ENCODE results near the gene AK5. TPM values are rescaled to one million over a fixed set of nuclear protein-coding genes. Genes with fewer than 3 reads are reported as not detected.

Gene AK5
- total RNA-seq, 1 donor from 2014 or later: 40.4 TPM

DNA sequence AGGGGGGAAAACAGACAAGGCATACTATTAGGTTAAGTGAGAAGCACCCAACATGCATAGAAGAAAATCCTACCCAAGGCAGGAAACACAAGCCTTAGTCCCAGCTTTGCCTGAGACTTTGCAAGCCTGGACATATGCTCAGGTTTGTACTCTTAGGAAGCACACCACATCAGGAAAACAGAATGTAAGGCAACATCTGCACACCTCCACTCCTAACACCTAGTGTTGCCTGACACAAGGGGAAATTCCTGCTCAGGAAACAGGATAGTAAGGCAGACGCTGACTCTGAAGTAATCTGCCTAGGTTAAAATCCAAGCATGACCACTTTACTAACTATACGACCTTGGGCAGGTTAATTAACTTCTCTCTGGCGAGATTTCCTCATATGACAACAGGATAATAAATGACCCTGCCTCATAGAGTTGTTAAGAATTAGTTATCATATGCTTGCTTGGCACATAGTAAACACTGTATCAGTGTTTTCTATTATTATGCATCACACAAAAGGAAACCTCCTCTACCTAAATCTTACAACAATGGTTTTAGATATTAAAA is 280.9 kb downstream of the AK5 start:
- no peak for DNase-seq (ENCODE audit: low spot score in 2 of 2)
- FAIRE-seq: no peak

- no peak for DNase-seq (ENCODE audit: low spot score in 2 of 2)
- FAIRE-seq: no peak
Measured at GRCh38 chr1:77565321-77565720, 283.5 kb downstream of the AK5 start.

- FAIRE-seq: no peak
- no peak for DNase-seq (ENCODE audit: low spot score in 2 of 2)
Measured at GRCh38 chr1:77571642-77572041, 289.8 kb downstream of the AK5 start.

DNA sequence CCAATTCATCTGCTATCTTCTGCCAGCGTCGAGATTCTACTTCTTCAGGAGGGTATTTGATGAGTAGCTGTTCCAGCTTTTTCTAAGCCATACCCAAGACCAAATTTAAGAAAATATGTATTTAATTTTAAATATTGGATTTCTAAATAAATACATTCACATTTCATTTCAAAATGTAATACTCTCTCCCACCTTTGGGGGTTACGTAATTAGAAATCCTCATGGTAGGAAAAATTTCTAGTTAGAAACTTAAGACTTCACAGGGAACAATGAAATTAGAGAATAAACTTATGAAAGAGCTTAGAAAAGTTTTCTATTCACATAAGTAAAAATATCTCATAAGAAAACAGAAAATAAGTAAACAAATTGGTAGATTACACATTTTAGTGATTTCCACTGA is 297.7 kb downstream of the AK5 start:
- DNase-seq (ENCODE audit: low spot score in 2 of 2) (no peak), FAIRE-seq (no peak)

GRCh38 chr1:77582905-77583304 is 301.1 kb downstream of the AK5 start:
- DNase-seq (ENCODE audit: low spot score in 2 of 2) (no peak), FAIRE-seq (peak; percentile 47)

DNA sequence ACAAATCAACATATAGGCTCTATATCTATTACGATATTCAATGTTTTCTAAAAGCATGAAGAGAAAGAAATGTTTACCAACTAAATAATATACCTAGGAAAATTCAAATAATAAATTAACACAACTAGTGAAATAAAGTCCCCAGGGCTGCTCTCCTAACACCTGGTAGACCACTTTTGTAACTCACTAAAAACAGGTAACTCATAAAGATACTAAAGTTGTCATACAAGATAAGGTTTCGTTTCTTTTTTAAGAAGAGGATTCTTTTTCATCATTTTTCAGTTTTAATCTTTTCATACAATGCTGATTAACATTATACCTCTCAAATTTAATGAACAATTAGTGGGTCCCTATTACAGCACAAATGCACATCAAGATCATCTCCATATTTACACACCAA is 301.7 kb downstream of the AK5 start:
- DNase-seq (ENCODE audit: low spot score in 2 of 2): no peak
- FAIRE-seq: no peak

DNA sequence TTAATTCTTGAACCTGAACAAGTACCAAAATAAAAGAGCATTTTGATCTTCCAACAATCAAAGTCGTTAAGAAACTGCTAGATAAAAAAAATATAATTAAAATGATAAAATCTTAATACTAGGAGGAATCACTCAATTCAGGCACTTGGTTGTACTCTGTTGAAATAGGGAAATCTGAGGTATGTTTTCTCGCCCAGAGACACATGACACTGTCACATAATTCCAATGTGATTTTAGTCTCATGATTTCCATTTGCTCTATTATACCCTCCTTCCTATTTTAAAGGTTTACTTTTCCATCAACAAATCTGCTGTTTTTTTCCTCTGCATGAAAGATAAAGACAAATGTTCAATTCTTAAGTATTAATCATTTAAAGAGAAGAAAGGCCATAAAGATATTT is 303.1 kb downstream of the AK5 start:
- FAIRE-seq: no peak

DNA sequence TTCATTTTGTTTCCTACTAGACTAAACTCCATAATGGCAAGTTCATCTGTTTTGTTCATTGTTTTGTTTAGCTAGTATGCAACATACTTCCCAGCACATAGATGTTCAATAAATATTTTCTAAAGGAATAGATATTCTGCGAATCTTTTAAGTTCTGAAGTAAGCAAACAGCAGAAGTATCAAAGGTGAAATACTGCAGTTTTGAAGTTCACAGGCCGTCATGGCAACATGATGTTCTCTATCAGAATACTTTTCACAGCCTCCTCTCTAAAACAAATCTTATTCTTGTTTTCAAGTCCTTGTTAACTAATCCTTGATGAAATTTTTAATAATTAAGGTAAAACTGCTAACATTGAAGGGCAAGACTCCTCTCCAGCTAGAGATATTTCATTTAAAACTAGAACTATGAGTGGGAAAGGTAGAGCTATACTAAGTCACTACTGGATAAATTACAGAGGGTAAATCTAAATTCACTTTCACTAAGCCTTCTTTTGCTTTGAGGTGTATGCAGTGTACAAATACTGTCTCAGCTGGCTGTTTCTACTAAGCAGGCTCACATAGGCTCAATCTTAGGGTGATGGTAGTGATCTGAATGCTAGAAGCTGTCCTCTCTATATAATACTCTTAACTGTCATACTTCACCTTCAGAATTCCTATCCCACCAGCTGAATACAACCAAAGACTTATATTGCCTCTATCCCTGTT is 303.9 kb downstream of the AK5 start:
- no peak for DNase-seq (ENCODE audit: low spot score in 2 of 2)
- FAIRE-seq: no peak

More for the DNA sequence above, 303.1 kb downstream of the AK5 start:
- DNase-seq (ENCODE audit: low spot score in 2 of 2): no peak

- FAIRE-seq (no peak), DNase-seq (ENCODE audit: low spot score in 2 of 2) (no peak)
Measured at GRCh38 chr1:77589231-77589630, 307.4 kb downstream of the AK5 start.

GRCh38 chr1:77590651-77591050 is 308.8 kb downstream of the AK5 start:
- no peak for FAIRE-seq
- no peak for DNase-seq (ENCODE audit: low spot score in 2 of 2)

GRCh38 chr1:77592906-77593305 is 311.1 kb downstream of the AK5 start:
- no peak for DNase-seq (ENCODE audit: low spot score in 2 of 2)
- FAIRE-seq: no peak

DNA sequence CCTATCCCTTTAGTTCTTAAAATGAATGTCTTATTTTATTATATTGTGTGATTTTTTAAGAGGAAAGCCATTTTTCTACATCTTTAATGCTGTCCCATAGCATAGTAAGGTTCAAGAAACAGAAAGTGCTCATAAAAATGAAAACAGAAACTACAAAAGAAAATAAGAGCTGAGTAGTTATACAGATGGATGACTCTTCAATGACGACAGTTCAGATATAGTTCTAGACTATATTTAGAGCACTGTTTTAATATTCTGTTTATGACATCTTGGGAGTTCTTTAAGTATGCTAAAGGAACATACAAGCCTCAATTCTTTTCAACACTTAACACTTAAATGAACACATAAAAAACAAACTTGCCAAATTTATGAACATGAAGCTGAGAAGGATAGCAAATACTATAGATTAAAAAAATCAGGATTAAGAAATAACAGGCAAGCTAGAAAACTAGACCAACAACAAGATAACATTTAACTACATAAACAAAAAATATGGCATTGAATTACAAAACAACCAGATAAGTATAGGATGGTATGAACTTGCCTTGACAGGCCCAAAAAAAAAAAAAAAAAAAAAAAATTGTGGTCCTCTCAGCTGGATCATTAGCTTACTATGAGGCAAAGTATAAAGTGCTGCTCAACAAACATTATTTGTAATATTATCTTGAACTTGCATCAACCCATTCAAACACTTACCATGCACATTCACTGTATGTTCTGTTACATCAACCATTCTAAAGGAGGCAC is 312.7 kb downstream of the AK5 start:
- peak; percentile 15 for FAIRE-seq
- DNase-seq (ENCODE audit: low spot score in 2 of 2): no peak

DNA sequence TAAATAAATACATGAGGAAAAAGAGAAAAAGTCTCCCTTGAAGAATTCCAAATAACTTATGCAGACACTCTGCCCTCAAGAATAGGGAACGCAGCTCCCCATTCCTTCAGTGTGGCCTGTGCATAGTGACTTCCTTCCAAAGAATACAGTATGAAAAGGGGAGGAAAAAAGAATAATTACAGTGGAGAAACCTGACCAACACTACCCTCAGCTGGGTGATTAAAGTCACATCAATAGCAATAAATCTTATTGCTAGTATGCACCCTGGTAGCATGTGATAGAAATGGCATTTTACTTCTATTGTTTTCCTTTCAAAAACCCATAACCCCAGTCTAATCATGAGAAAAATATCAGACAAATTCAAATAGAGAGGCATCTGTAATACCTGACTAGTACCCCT is 315.5 kb downstream of the AK5 start:
- no peak for DNase-seq (ENCODE audit: low spot score in 2 of 2)
- no peak for FAIRE-seq

DNA sequence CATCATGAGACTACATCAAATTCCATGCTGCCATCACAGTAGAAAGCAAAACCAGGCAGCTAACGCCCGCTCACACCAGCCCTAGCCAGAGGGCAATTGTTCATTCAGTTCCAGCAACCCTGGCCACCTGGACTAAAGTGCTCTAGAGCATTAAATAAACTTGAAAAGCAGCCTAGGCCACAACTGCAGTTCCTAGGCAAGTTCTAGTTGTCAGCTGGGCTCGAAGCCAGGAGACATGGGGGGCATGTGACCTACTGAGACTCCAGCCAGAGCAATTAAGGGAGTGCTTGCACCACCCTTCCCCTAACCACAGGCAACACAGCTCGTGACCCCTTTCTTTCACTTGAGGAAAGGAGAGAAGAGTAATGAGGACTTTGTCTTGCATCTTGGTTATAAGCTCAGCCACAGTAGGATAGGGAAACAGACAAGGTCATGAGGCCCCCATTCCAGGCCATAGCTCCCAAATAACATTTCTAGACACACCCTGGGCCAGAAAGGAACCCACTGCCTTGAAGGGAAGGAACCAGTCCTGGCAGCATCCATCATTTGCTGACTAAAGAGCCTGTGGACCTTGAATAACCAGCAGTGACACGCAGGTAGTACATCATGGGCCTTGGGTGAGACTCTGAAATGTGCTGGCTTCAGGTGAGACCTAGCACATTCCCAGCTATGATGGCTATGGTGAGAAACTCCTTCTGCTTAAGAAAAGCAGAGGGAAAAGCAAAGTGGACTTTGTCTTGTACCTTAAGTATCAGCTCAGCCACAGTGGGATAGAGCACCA is 323.6 kb downstream of the AK5 start:
- no peak for FAIRE-seq

DNA sequence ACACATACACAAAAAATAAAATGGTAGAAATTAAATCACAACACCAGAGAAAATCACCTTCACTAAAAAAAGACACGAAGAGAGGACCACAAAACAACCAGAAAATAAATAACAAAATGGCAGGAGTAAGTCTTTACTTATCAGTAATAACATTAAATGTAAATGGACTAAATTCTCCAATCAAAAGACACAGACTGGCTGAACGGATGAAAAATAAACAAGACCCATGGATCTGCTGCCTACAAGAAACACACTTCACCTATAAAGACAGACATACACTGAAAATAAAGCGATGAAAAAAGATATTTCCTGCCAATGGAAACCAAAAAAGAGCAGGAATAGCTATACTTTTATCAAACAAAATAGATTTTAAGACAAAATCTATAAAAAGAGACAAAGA is 327.1 kb downstream of the AK5 start:
- FAIRE-seq: no peak
- DNase-seq (ENCODE audit: low spot score in 2 of 2): no peak

More for the DNA sequence above, 323.6 kb downstream of the AK5 start:
- DNase-seq (ENCODE audit: low spot score in 2 of 2): no peak

Small RNA genes within 50 kb of the gene (small RNA-seq; reads per million reads assigned to genes)
- not detected for gene RNU7-8P

Other genes starting within 250 kb of the AK5 start
- 26.5 TPM for gene PIGK, start 62.6 kb upstream of the AK5 start, total RNA-seq